Measurements from ENCODE around the gene LIFR. TPM values are rescaled to one million over a fixed set of nuclear protein-coding genes. Genes with fewer than 3 reads are reported as not detected.

The LIFR gene
- total RNA-seq, 1 donor = 39.8 TPM

- Histone ChIP-seq H3K36me3 (ENCODE audit: insufficient read depth, low read length) (peaks cover 51% of the 10 kb centered on the region), H3K27me3 (ENCODE audit: insufficient read depth, low read length) (no peaks in the 10 kb centered on the region), H2AFZ (ENCODE audit: low read length) (no peak overlapping the region), H4K20me1 (ENCODE audit: insufficient read depth, low read length) (no peaks in the 10 kb centered on the region), H3K79me2 (ENCODE audit: insufficient read depth, low read length) (no peaks in the 10 kb centered on the region), H3K4me2 (ENCODE audit: insufficient read depth, low read length) (no peak overlapping the region), H3K9me3 (ENCODE audit: low read depth, low read length) (no peaks in the 10 kb centered on the region), H3K4me1 (ENCODE audit: insufficient read depth, low read length) (no peaks in the 10 kb centered on the region), H3K4me3 (ENCODE audit: insufficient read depth, low read length) (no peak overlapping the region), H3K27ac (ENCODE audit: low read depth, low read length) (no peak overlapping the region)
- no peak for DNase-seq (ENCODE audit: insufficient read length, low spot score, missing footprints)
- no peak for TF ChIP-seq CTCF (IDR thresholded peaks at IDR 0.05; ENCODE audit: extremely low read depth, low read depth, low read length)
Observed at GRCh38 chr5:38453921-38454320, 102.5 kb downstream of the LIFR start.

GRCh38 chr5:38453506-38453905, 102.9 kb downstream of the LIFR start:
- Histone ChIP-seq H3K27me3 (ENCODE audit: insufficient read depth, low read length) (no peaks in the 10 kb centered on the region), H3K9me3 (ENCODE audit: low read depth, low read length) (no peaks in the 10 kb centered on the region), H3K36me3 (ENCODE audit: insufficient read depth, low read length) (peaks cover 56% of the 10 kb centered on the region), H3K4me2 (ENCODE audit: insufficient read depth, low read length) (no peak overlapping the region), H2AFZ (ENCODE audit: low read length) (no peak overlapping the region), H3K79me2 (ENCODE audit: insufficient read depth, low read length) (no peaks in the 10 kb centered on the region), H3K4me3 (ENCODE audit: insufficient read depth, low read length) (no peak overlapping the region), H3K27ac (ENCODE audit: low read depth, low read length) (no peak overlapping the region), H4K20me1 (ENCODE audit: insufficient read depth, low read length) (no peaks in the 10 kb centered on the region), H3K4me1 (ENCODE audit: insufficient read depth, low read length) (no peaks in the 10 kb centered on the region)
- peak; percentile 11 for DNase-seq (ENCODE audit: insufficient read length, low spot score, missing footprints)
- no peak for TF ChIP-seq CTCF (IDR thresholded peaks at IDR 0.05; ENCODE audit: extremely low read depth, low read depth, low read length)

- Histone ChIP-seq H3K27me3 (ENCODE audit: insufficient read depth, low read length) (no peaks in the 10 kb centered on the region), H3K4me1 (ENCODE audit: insufficient read depth, low read length) (no peaks in the 10 kb centered on the region), H3K36me3 (ENCODE audit: insufficient read depth, low read length) (peaks cover 57% of the 10 kb centered on the region), H3K27ac (ENCODE audit: low read depth, low read length) (no peak overlapping the region), H4K20me1 (ENCODE audit: insufficient read depth, low read length) (no peaks in the 10 kb centered on the region), H3K79me2 (ENCODE audit: insufficient read depth, low read length) (no peaks in the 10 kb centered on the region), H3K4me3 (ENCODE audit: insufficient read depth, low read length) (no peak overlapping the region), H3K9me3 (ENCODE audit: low read depth, low read length) (no peaks in the 10 kb centered on the region), H2AFZ (ENCODE audit: low read length) (no peak overlapping the region), H3K4me2 (ENCODE audit: insufficient read depth, low read length) (no peak overlapping the region)
- no peak for TF ChIP-seq CTCF (IDR thresholded peaks at IDR 0.05; ENCODE audit: extremely low read depth, low read depth, low read length)
- no peak for DNase-seq (ENCODE audit: insufficient read length, low spot score, missing footprints)
Observed at GRCh38 chr5:38452201-38452600, 104.2 kb downstream of the LIFR start.

- Histone ChIP-seq H3K9me3 (ENCODE audit: low read depth, low read length) (no peaks in the 10 kb centered on the region), H3K4me3 (ENCODE audit: insufficient read depth, low read length) (no peak overlapping the region), H3K36me3 (ENCODE audit: insufficient read depth, low read length) (peaks cover 57% of the 10 kb centered on the region), H3K27ac (ENCODE audit: low read depth, low read length) (no peak overlapping the region), H3K27me3 (ENCODE audit: insufficient read depth, low read length) (no peaks in the 10 kb centered on the region), H3K4me1 (ENCODE audit: insufficient read depth, low read length) (peaks cover 4% of the 10 kb centered on the region), H2AFZ (ENCODE audit: low read length) (no peak overlapping the region), H3K4me2 (ENCODE audit: insufficient read depth, low read length) (no peak overlapping the region), H4K20me1 (ENCODE audit: insufficient read depth, low read length) (no peaks in the 10 kb centered on the region), H3K79me2 (ENCODE audit: insufficient read depth, low read length) (peaks cover 7% of the 10 kb centered on the region)
- no peak for TF ChIP-seq CTCF (IDR thresholded peaks at IDR 0.05; ENCODE audit: extremely low read depth, low read depth, low read length)
- DNase-seq (ENCODE audit: insufficient read length, low spot score, missing footprints) = peak; percentile 85
Observed at GRCh38 chr5:38451074-38451725, 105.2 kb downstream of the LIFR start.

All from osteoblast (primary cell).